GM19035 (cell line): ENCODE results near the gene GDF10.

Source experiments
- ATAC-seq: cut with Tn5 transposase; IDR thresholded peaks from one replicate; pipeline ENCODE4 v1.9.1; 2021; ENCODE audit not compliant: unreplicated experiment

Gene GDF10

DNA sequence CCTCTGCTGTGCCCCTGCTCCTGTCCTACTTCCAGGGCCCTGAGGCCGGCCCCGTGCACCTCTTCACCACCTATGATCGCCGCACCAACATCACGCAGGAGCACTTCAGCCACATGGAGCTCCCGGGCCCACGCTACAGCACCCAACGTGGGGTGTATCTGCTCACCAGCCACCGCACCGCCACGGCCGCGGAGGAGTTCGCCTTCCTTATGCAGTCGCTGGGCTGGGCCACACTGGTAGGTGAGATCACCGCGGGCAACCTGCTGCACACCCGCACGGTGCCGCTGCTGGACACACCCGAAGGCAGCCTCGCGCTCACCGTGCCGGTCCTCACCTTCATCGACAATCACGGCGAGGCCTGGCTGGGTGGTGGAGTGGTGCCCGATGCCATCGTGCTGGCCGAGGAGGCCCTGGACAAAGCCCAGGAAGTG, 50.0 kb downstream of the GDF10 start:
- no peak for ATAC-seq

DNA sequence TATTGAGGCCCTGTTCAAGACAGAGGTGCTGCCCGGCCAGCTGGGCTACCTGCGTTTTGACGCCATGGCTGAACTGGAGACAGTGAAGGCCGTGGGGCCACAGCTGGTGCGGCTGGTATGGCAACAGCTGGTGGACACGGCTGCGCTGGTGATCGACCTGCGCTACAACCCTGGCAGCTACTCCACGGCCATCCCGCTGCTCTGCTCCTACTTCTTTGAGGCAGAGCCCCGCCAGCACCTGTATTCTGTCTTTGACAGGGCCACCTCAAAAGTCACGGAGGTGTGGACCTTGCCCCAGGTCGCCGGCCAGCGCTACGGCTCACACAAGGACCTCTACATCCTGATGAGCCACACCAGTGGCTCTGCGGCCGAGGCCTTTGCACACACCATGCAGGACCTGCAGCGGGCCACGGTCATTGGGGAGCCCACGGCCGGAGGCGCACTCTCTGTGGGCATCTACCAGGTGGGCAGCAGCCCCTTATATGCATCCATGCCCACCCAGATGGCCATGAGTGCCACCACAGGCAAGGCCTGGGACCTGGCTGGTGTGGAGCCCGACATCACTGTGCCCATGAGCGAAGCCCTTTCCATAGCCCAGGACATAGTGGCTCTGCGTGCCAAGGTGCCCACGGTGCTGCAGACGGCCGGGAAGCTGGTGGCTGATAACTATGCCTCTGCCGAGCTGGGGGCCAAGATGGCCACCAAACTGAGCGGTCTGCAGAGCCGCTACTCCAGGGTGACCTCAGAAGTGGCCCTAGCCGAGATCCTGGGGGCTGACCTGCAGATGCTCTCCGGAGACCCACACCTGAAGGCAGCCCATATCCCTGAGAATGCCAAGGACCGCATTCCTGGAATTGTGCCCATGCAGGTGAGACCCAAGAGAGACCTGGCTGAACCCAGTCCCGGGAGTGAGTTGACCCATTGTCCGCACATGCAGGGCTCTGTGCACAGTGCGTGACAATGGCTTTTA, 51.0 kb downstream of the GDF10 start:
- ATAC-seq = no peak

DNA sequence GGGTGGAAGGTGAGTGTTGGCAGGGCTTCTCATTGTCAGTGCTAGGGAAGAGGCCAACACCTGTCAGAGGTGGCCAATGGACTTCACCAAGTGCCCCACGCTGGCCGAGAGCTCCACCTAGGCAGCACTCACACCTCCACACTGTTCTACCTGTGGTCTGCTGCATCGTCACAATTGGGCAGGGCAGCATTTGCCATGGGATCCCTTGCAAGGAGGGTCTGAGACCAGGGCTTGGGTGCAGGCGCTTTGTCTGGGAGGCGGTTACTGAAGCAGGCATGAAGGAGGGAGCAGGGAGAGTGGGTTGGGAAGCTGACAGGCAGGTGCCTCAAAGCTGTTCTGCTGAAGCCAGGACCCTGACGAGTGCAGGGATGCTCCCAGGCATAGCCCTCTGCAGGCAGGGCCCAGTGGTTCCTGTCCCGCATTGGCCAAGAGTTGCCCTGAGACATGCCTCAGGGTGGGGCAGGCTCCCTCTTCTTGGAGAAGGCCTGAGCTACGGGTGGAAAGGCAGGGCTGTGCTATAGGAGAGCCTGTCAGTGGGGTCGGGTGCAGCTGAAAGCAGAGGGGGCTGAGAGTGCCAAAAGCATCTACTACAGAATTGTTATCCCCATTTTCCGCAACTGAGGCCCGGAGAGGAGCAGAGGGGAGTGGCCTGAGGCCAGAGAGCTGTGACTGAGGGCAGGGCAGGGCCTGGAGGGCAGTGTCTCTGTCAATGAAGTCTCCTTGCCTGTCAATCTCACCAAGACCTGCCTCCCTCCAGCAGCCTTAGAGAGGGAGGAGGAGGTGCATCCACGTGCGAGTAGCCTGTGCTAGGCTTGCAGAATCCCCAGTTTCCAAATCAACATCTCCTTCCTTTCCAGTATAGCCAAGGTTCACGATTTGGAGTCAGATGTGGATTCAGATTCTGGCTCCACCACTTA, 52.2 kb downstream of the GDF10 start:
- no peak for ATAC-seq

DNA sequence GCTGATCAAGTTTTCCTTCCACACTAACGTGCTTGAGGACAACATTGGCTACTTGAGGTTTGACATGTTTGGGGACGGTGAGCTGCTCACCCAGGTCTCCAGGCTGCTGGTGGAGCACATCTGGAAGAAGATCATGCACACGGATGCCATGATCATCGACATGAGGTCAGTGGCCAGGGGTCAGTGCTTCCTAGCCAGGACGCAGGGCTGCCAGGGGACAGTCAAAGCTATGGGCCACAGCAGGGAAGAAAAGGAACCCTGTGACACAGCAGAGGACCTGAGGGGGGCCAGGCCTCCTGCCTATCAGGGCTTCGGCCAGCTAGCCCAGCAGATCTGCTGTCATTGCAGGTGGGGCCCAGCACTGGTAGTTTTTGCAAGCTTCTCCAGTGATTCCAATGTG, 53.4 kb downstream of the GDF10 start:
- no peak for ATAC-seq

DNA sequence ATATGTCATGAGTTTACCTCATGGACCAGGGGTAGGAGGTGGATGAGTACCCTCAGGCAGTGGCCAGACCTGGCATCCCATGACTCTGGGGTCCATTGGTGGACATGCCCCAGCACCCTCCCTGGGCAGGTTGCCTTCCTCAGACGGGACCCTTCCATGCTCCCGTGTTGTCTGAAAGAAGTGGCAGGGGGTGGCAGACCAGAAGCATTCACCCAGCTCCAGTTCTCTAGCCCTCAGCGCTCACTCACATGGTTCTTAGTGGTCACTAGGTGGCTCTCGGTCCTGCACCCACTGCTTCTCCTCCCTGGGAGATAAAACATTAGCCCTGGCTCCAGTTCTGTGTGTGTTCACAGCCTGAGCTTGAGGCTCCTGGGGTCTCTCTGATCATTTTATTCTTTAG, 54.2 kb downstream of the GDF10 start:
- ATAC-seq = no peak

DNA sequence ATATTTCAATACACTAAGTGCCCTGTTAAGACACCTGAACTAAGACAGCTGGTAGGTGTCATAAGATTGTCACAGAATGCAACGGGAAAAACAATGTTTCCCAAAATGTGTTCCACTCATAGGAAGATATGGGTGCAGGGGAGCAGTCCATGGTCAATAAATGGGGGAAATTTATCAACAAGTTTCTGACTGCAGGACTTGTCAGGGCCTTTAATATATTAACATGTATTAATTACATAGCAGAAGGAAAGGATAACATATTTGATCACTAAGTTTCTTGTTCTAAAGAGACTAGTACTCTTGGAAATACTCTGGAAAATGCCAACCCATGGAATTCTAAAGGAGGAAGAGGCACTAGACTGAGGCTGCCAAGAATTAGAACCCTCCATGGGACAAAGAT, 54.9 kb downstream of the GDF10 start:
- no peak for ATAC-seq

DNA sequence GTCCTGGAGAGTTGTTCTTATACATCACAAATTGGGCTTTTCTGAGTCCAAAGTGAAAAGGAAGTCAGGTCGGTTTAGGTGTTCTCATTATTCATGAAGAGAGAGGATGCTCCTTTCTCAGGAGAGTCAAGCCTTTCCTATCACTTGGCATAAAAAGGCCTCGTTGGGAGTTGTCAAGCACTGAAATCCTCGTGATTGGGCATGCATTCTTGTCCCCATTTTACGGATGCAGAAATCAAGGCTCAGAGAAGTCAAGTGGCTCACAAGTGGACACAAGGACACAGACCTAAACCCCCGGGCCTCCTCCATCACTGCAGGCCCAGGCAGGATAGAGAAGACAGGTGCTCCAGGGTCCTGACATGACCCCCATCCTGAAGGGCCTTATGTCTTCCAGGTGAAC, 56.7 kb downstream of the GDF10 start:
- ATAC-seq = no peak

DNA sequence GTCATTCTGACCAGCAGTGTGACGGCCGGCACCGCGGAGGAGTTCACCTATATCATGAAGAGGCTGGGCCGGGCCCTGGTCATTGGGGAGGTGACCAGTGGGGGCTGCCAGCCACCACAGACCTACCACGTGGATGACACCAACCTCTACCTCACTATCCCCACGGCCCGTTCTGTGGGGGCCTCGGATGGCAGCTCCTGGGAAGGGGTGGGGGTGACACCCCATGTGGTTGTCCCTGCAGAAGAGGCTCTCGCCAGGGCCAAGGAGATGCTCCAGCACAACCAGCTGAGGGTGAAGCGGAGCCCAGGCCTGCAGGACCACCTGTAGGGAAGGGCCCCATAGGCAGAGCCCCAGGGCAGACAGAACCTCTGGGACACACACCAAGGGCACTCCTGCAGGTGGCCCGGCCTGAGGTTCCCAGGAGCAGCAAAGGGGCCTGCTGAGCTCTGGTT, 57.2 kb downstream of the GDF10 start:
- ATAC-seq = no peak

DNA sequence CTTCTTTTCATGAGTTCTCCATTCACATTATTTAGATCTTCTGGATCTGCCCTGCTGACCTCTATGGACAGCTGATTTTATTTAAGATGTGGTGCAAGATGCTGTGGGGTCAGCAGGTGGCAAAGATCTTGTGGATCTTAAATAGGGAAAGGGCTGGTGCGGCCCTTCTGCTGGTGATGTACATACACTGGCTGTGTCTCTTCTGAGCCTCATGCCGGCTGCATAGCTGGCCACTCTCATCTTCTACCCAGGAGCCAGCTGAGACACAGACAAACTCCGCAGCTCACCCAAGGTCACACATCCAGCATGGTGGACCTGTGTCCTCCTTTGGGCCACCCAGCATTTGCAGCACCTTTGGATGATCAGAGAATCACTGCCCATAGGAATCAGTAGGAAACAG, 57.9 kb downstream of the GDF10 start:
- ATAC-seq = no peak

DNA sequence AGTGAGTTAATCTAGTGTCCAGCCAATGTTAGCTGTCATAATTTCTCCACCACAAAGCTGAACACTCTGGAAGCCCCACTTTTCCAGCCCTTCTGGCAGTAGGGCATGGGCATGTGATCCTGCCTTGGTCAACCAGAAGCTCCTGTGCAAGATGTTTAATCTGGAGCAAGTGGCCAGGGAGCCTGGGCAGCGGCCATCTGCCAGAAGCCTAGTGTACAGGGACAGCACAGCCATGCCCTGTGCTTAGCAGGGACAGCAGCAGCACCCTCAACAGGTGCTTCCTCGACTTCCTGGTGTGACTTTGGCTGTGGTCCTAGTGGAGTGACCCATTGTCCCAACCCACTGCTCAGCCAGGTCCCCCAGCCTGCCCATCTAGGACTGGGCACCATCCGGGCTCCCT, 58.5 kb downstream of the GDF10 start:
- ATAC-seq = no peak

DNA sequence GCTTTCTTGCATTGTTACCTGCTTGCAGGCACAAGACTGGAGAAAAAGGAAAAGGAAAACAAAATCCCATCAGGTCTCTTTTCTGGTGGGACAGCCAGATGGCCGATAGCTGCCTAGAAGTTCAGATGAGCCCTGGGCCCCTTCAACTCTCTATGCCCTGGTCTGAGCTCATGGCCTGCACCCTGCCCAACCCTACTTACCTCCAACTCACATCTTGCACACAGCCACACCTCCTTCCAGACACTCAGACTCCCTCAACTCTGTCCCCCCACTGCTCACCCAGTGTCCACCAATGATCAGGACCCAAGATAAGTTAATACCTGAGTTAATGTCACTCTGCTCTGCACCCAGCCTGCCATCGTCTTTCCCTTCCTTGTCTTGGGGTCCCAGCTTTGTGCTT, 59.1 kb downstream of the GDF10 start:
- ATAC-seq = no peak

DNA sequence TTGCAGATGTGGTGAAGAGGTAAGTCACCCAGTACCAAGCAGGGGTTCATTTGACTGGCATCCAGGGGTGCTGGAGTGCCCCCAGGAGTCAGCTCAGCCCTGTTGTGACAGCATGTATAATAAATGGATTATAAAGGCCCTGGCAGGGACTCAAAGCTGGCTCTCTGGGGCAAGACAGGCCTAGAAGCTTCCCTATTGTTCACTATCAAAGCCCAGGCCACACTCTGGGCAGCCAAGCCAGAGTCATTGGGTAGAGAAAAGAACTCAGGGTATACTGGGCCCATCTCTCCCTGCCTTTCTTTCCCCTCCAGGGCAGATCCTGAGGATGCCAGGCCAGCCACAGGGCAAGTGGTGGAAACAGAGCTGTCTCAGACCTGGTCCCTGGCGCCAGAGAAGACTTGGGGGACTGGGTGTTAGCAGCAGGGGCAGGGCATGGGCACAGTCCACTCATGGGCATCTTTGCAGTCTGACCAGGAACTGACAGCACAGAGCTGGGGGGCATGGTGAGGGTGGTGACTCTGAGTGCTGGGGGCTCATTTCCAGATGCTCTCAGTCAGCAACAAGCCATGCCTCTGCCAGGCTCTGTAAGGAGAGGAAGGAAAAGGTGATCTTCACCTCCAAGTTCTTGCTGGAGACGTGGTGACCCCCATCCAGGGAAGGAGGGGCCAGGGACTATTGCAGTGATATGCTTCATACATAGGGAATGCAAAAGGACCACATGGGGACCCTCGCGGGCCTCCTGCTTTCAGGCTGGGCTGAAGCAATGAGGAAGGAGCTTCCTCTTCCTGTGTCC, 59.8 kb downstream of the GDF10 start:
- no peak for ATAC-seq

DNA sequence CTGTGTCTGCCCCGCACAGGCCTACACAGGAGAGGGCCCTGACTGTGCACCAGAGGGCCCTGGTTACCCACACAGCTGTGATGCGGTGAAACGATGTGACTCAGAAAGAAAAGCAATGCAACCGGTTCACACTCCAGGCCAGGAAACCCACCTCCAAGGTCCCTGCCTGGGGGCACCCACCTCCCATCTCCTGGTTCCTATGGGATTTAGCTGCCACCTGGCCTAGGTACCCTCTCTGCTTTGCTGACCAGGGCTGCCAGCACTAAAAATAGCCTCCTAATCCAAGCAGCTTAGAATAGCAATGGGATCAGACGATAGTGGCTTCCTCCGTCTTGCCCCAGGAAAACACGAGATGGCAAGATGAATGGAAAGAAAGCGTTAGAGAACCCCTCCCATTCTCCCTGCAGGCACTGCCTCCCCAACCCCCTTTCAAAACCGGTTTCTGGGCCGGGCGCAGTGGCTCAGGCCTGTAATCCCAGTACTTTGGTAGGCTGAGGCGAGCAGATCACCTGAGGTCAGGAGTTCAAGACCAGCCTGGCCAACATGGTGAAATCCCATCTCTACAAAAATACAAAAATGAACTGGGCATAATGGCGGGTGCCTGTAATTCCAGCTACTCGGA, 60.5 kb downstream of the GDF10 start:
- no peak for ATAC-seq

DNA sequence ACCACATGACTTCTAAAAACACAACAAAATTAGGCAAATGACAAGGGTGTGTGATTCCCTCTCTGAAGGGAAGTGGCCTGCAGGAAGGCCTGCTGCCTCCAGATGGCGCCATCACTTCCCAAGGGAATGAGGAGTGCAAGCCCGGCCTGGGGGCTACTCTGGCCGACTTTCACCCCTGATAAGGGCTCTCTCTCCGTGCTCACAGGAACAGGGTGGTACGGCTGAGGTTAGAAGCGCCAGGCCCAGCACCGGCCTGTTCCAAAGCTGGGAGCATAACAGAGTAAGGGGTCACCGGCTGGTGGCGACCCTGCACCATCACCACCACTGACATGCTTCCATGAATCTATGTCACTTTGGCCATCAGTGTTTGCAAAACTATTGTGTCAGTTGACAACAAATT, 61.3 kb downstream of the GDF10 start:
- no peak for ATAC-seq

DNA sequence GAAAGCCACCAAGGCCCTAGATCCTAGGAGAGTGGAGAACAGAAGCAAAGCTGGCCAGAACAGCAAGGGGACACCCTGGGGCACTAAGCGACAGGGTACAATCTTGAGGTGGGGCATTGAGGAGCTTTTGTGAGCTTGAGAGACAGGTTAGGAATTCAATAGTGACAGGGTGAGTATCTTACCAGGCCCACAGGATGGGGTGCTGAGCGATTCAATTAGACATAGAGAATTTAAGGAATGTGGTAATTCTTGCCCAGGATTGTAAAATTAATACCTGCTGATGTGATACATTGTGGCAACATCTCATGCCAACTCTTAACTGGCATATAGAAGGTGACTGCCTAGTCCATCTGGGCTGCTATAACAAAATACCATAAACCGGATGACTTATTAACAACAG, 62.2 kb downstream of the GDF10 start:
- no peak for ATAC-seq
